Activated naive CD4-positive, alpha-beta T cell treated with anti-CD3 and anti-CD28 coated beads, Interleukin-2, amount 50 U/mL, for 16 hours (primary cell): ENCODE results near the gene LMBRD2.
"Not testable (repeated sequence)": the region's sequence is repeated elsewhere in the genome, so short reads cannot be mapped to it uniquely, and the experiment has no call there.

Experiments used
- DNase-seq: peaks from one replicate; pipeline ENCODE4 v3.0.0-alpha.2; 2020

Gene LMBRD2

GRCh38 chr5:36151434-36152323 is at the start of gene LMBRD2, which contains the start of gene SKP2:
Gene LMBRD2 (minus strand): TSS chr5:36151887. CDS start chr5:36143349, 8,538 bp downstream.
Gene SKP2 (plus strand): TSS chr5:36152111. CDS start chr5:36152263, 152 bp downstream.
- DNase-seq, result peak; percentile 98

DNA sequence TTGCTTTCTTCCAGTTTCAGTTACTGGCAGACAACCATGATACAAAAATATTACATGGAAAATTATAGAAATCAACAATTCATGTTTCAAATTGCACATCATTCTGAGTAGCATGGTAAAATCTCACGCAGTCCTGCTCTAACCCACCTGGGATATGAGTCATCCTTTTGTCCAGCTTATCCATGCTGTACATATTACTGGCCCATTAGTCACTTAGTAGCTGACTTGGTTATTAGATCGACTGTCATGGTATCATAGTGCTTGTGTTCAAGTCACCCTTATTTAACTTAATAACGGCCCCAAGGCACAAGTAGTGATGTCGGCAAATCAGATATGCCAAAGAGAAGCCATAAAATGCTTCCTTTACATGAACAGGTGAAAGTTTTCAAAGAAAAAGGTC is 48.8 kb upstream of the LMBRD2 start:
- DNase-seq, result no peak

DNA sequence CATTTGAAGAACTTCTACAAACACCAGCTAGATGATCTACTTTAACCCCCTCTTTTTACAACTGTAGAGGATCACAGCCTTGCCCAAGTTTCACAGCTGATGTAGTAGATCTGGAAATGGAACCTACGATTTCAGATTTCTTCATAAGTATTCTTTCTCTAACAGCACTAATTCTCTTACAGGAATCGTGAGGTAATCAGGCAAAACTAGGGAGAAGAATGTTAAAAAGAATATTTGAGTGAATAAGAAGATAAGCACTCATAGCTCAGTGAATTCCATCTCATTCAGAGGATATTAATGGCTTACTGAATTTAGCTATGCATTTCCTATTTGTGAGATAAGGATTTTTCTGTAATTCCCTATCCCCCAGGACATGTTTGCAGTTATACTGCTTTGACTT is 47.9 kb upstream of the LMBRD2 start:
- no peak for DNase-seq

DNA sequence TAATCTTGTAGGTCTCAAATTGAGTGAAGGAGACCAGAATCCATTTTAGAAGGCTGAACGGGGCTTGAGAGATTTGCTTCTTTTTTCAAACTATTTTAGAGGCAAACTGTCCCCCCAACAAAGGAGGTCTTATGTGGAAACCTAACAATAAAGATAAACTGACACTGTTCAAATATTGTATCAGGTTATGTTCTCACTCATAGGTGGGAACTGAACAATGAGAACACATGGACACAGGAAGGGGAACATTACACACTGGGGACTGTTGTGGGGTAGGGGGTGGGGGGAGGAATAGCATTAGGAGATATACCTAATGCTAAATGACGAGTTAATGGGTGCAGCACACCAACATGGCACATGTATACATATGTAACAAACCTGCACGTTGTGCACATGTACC is 47.1 kb upstream of the LMBRD2 start:
- not testable (repeated sequence) for DNase-seq

DNA sequence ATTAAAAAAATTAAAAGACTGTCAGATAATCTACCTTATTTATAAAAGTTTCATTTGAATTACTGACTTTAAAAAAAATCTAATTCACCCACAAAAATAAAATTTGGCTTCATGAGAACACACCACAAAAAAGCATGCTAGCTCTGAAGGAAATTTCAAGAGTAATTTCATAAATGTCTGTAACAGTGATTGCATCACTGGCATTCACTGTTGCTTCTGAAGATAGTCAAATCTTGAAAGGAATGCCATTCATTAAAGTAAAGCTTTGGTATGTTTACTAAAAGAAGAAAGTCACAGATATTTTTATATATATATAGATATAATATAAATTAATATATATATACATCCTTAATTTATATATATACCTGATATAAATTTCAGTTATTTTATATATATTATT is 46.6 kb upstream of the LMBRD2 start:
- DNase-seq, result no peak

DNA sequence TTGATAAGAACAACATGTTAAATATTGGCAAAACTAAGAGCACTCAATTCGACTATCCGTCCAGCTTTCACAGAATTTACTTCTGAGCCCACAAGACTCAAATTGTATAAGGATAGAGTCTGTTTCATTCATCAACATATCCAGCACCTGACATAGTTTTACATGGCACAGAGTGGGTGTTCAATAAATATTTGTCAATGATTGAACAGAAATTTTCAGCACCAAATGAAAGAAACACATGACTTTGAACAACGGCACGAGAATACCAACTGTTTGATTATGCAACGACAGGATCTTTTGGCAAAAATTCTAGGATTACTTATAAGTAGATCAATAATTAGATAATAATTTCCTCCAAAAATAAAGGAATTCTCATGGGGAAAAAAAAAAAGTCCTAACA is 42.1 kb upstream of the LMBRD2 start:
- DNase-seq, result no peak

DNA sequence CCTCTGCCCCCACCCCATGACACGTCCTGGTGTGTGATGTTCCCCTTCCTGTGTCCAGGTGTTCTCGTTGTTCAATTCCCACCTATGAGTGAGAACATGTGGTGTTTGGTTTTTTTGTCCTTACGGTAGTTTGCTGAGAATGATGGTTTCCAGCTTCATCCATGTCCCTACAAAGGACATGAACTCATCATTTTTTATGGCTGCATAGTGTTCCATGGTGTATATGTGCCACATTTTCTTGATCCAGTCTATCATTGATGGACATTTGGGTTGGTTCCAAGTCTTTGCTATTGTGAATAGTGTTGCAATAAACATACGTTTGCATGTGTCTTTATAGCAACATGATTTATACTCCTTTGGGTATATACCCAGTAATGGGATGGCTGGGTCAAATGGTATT is 32.7 kb upstream of the LMBRD2 start:
- not testable (repeated sequence) for DNase-seq

- no peak for DNase-seq
These were observed 30.1 kb upstream of the LMBRD2 start for GRCh38 chr5:36181774-36182173.

- no peak for DNase-seq
These were observed 29.1 kb upstream of the LMBRD2 start for GRCh38 chr5:36180556-36181350.

GRCh38 chr5:36179950-36180349 is 28.3 kb upstream of the LMBRD2 start:
- DNase-seq, result no peak

DNA sequence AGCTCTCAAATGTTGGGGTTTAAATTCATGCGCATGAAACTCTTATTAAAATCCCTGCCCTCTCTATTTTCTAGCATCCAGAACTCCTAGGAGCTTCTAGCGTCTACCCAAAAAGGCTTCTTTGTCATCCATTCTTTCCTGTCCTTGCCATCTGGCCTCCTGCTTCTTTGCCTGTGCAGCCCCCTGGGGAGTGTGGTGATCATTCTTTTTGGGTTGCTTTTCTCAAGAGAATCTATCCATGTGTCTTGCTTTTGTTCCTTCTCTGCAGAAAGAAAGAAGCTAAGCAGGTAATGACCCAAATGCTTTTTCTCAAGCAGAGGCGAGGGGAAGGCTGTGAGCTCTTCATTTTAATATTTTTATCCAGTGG is 26.8 kb upstream of the LMBRD2 start:
- DNase-seq, result no peak

GRCh38 chr5:36177715-36178523 is 26.2 kb upstream of the LMBRD2 start:
- no peak for DNase-seq

- DNase-seq, result no peak
These were observed 25.5 kb upstream of the LMBRD2 start for GRCh38 chr5:36177154-36177553.

DNA sequence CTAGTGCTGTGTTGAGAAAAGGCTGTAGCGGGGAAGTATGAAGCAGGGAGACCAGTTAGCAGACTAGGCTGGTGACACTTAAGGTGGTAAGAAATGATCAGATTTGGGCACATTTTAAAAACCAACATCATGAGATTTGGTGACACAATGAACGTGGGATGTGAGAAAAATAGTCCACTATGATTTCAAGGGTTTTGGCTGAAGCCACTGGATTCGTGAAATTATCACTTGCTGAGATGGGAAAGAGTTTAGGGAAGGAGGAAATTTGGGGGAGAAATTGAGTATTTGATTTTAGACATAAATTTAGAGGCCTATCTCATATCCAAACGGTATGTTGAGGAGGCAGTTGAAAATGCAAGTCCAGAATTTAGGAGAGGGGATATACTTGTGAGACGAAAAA is 23.4 kb upstream of the LMBRD2 start:
- no peak for DNase-seq

- DNase-seq, result no peak
These were observed 22.4 kb upstream of the LMBRD2 start for GRCh38 chr5:36174119-36174518.

GRCh38 chr5:36173426-36173825 is 21.7 kb upstream of the LMBRD2 start:
- DNase-seq, result no peak

DNA sequence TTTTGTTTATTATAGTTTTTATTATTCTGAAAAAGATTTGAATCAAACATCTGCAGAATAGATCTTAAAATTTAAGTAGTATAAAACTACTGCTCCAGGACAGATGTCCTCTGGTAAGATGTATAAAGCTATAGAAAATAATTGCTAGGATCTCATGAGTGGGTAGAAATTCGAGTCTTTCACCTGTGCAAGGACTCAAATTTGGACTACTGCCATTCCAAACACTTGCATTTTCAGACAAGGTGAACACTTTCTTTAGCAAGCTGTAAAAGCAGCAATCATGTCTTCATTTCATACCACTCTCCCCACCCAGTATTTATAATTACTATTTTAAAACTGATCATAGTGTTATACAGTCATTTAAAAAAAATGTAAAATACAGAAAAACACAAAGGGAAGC is 20.9 kb upstream of the LMBRD2 start:
- no peak for DNase-seq

DNA sequence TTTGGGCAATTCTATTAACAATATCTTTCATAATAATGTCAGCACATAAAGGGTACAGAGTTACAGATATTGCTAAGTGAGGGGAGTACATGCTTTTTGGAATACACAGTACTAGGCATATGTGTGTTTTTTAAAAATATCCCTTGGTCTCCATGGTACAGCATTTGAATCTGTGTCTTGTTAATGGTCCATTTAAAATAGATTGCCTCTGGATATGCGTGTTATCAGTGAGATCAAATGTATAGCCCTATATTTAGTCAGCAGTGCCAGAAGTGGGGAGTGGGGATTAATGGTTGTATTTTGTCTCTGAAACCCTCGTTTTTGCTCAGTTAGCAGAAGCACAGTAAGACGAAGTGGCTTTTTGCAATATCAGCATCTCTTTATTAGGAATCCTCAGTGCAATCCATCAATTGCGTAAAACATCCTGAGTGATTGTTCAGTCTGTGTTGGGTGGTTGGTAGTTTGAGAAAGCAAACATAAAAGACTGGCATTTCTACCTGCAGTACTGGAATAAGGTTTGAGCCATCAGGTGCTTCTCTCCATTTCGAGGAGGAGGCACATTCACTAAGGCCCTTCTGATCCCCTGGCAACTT is 19.2 kb upstream of the LMBRD2 start:
- no peak for DNase-seq

- DNase-seq, result no peak
These were observed 17.1 kb upstream of the LMBRD2 start for GRCh38 chr5:36168737-36169136.

GRCh38 chr5:36164461-36164860 is 12.8 kb upstream of the LMBRD2 start:
- DNase-seq, result no peak

DNA sequence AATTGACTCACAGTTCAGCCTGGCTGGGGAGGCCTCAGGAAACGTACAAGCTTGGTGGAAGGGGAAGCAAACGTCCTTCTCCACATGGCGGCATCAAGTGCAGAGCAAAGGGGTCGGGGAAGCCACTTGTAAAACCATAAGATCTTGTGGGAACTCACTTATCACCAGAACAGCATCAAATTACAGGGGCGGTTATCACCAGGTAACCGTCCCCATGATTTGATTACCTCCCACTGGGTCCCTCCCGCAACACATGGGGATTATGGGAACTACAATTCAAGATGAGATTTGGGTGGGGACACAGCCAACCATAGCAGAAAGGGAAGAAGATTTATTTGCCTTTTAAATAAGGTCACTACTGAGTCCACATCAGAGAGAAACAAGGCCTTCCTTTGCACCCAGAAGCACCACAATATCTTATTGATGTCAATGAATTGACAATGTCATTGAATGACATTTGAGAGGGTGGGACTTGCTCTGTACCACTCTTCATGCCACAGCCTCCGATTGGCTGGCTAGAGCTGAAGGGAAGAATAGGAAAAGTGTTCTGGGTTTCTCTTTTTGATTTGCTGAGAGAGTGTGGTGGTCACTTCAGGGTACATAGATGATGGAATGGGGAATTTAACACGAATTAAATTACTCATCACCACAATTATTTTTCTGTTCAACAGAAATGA is 11.3 kb upstream of the LMBRD2 start:
- no peak for DNase-seq

- no peak for DNase-seq
These were observed 9.7 kb upstream of the LMBRD2 start for GRCh38 chr5:36161361-36161760.
